Colonic mucosa (tissue), 4 donors: Measurements from ENCODE around the gene MYCN. TPM values are rescaled to one million over a fixed set of nuclear protein-coding genes. Genes with fewer than 3 reads are reported as not detected.

ENCODE experiments used
- DNase-seq: peaks from one replicate; pipeline ENCODE4 v3.0.0-alpha.2; 2020
- H3K27ac ChIP-seq: fragments of 200-600 bp; one replicate; pipeline ENCODE4 v1.8.0; 2021
- H3K27me3 ChIP-seq: fragments of 200-600 bp; one replicate; pipeline ENCODE4 v1.8.0; 2021
- H3K36me3 ChIP-seq: fragments of 200-600 bp; one replicate; pipeline ENCODE4 v1.8.0; 2021
- H3K4me1 ChIP-seq: fragments of 200-600 bp; one replicate; pipeline ENCODE4 v1.8.0; 2021; ENCODE audit warnings: mild to moderate bottlenecking
- H3K4me3 ChIP-seq: fragments of 200-600 bp; one replicate; pipeline ENCODE4 v1.8.0; 2021
- H3K9ac ChIP-seq, 2 donors: one replicate each; pipeline ENCODE4 v1.7.0; 2013; ENCODE audit warnings: control low read depth in 2 of 2, low read depth in 2 of 2, low read length in 2 of 2
- H3K9me3 ChIP-seq: fragments of 200-600 bp; one replicate; pipeline ENCODE4 v1.8.0; 2021
- intact Hi-C: fragments of 100-400 bp; cut with DNase I; formaldehyde crosslinking; loops from one replicate; pipeline ENCODE4 v1.14.1; 2022
- total RNA-seq, 2 donors: library from RNA; stranded (reverse); fragmentation: NEBNext Ultra II Directional in 1 of 2; extraction: Animal tissue kit (Norgen Biotek cat#: 25700) in 1 of 2; gene quantifications; one replicate each; pipeline ENCODE4 v1.2.1, GENCODE V29; 2021
- TF ChIP-seq, protein P1 (sequence below): fragments of 200-600 bp; IDR thresholded peaks from one replicate; pipeline ENCODE4 v1.8.0; 2022; ENCODE audit warnings: antibody characterized with exemption, mild to moderate bottlenecking
- donor health status: healthy.
- donor health status: DM: no; HTN: no; CAD: no.
- donor health status: DM: no; HTN: no; CAD: no.

The MYCN gene
- total RNA-seq, 2 donors from 2014 or later: 1.5 to 1.7 TPM

DNA sequence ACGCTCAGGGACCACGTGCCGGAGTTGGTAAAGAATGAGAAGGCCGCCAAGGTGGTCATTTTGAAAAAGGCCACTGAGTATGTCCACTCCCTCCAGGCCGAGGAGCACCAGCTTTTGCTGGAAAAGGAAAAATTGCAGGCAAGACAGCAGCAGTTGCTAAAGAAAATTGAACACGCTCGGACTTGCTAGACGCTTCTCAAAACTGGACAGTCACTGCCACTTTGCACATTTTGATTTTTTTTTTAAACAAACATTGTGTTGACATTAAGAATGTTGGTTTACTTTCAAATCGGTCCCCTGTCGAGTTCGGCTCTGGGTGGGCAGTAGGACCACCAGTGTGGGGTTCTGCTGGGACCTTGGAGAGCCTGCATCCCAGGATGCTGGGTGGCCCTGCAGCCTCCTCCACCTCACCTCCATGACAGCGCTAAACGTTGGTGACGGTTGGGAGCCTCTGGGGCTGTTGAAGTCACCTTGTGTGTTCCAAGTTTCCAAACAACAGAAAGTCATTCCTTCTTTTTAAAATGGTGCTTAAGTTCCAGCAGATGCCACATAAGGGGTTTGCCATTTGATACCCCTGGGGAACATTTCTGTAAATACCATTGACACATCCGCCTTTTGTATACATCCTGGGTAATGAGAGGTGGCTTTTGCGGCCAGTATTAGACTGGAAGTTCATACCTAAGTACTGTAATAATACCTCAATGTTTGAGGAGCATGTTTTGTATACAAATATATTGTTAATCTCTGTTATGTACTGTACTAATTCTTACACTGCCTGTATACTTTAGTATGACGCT is 5.8 kb downstream of the MYCN start:
- intact Hi-C loops: no loop called here
- Histone ChIP-seq H3K9ac (no peak overlapping the region), H3K4me3 (no peak overlapping the region), H3K27me3 (peaks cover 15% of the 10 kb centered on the region), H3K9me3 (no peaks in the 10 kb centered on the region), H3K27ac (no peak overlapping the region), H3K36me3 (no peaks in the 10 kb centered on the region), H3K4me1 (peaks cover under 1% of the 10 kb centered on the region)
- no peak for DNase-seq
- TF ChIP-seq, protein P1, sequence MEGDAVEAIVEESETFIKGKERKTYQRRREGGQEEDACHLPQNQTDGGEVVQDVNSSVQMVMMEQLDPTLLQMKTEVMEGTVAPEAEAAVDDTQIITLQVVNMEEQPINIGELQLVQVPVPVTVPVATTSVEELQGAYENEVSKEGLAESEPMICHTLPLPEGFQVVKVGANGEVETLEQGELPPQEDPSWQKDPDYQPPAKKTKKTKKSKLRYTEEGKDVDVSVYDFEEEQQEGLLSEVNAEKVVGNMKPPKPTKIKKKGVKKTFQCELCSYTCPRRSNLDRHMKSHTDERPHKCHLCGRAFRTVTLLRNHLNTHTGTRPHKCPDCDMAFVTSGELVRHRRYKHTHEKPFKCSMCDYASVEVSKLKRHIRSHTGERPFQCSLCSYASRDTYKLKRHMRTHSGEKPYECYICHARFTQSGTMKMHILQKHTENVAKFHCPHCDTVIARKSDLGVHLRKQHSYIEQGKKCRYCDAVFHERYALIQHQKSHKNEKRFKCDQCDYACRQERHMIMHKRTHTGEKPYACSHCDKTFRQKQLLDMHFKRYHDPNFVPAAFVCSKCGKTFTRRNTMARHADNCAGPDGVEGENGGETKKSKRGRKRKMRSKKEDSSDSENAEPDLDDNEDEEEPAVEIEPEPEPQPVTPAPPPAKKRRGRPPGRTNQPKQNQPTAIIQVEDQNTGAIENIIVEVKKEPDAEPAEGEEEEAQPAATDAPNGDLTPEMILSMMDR: no peak

DNA sequence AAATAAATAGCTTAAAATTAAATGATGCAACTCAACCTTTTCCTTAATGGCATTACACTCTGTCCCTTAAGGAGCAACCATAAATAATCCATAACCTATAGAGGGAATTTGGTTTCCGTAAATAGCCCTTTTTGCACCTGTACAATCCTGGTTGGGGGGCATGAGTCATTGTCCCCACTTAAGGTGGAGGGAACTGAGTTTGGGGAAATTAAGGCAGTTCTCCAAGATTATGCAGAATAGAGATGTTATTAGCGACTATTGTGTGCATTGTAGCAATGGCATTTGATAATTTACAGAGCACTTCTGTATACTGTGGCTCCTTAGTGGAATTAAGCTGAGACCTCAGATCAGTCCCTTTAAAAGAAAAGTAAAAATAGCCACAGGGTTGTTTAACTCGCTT is 6.6 kb downstream of the MYCN start:
- intact Hi-C loops: no loop called here
- TF ChIP-seq, protein P1: no peak
- Histone ChIP-seq H3K4me3 (no peak overlapping the region), H3K36me3 (no peaks in the 10 kb centered on the region), H3K27me3 (peaks cover 6% of the 10 kb centered on the region), H3K4me1 (no peaks in the 10 kb centered on the region), H3K9me3 (no peaks in the 10 kb centered on the region), H3K9ac (no peak overlapping the region), H3K27ac (no peak overlapping the region)
- DNase-seq: no peak

DNA sequence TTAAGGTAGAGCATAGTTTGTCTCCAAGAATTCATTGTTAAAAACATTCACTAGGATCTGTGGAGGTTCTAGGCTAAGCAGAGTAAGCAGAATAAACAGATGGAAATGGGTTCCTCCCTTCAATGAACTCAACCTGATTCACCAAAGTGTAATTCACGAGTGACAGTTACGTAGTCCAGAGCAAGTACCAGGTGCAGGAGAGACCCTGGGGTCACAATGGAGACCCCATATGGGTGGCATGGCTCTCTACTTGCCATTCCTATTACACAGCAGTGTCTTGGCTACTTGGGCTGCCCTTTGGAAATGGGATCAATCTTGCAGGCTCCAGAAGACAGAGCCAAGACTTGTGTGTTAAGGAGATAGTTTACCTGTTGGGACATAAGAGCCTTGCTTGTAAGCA is 7.1 kb downstream of the MYCN start:
- Histone ChIP-seq H3K9me3 (no peaks in the 10 kb centered on the region), H3K36me3 (no peaks in the 10 kb centered on the region), H3K9ac (no peak overlapping the region), H3K27ac (no peak overlapping the region), H3K4me3 (no peak overlapping the region), H3K4me1 (no peaks in the 10 kb centered on the region), H3K27me3 (peaks cover 4% of the 10 kb centered on the region)
- intact Hi-C loops: no loop called here
- no peak for DNase-seq
- TF ChIP-seq, protein P1: no peak

DNA sequence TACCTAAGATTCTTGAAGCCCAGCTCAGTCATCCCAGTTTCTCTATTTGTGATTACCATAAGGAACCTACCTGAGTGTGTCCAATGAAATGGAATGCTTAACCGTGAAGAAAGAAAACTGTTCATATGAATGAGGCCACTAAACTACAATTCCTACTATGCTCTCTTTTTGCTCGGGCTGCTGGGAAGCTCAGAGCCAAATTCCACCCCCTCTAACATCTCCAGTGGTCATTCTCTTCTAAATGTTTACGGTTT is 8.3 kb downstream of the MYCN start:
- no peak for DNase-seq
- Histone ChIP-seq H3K36me3 (no peaks in the 10 kb centered on the region), H3K27me3 (no peaks in the 10 kb centered on the region), H3K4me1 (no peaks in the 10 kb centered on the region), H3K4me3 (no peak overlapping the region), H3K9me3 (no peaks in the 10 kb centered on the region), H3K9ac (no peak overlapping the region), H3K27ac (no peak overlapping the region)
- TF ChIP-seq, protein P1: no peak
- intact Hi-C loops: no loop called here

DNA sequence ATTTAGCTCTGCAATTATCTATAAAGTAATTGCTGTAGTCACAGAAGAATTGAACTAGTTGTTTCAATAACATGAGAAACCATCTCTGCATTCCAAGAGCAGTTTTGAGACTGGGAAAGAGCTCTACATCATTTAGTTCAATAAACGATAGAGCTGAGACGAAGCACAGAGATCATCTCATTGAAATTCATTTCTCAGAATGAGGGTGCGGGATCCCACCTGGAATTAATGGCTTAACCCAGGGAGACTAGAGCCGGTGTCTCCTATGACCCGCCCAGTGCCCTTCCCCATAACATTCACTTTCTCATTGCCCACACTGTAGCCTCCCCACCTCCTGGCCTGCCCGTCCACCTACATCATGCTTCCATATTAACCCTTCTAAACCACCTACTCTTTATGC is 8.8 kb downstream of the MYCN start:
- Histone ChIP-seq H3K4me3 (no peak overlapping the region), H3K9ac (no peak overlapping the region), H3K27me3 (no peaks in the 10 kb centered on the region), H3K36me3 (no peaks in the 10 kb centered on the region), H3K4me1 (no peaks in the 10 kb centered on the region), H3K27ac (no peak overlapping the region), H3K9me3 (no peaks in the 10 kb centered on the region)
- no peak for DNase-seq
- TF ChIP-seq, protein P1: no peak
- intact Hi-C loops: no loop called here
